GM18907 (cell line): Measurements from ENCODE around the gene SPTBN4.
"Not testable (repeated sequence)": the region's sequence is repeated elsewhere in the genome, so short reads cannot be mapped to it uniquely, and the experiment has no call there.

Experiments
- ATAC-seq: cut with Tn5 transposase; IDR thresholded peaks from one replicate; pipeline ENCODE4 v1.9.1; 2021; ENCODE audit warnings: mild to moderate bottlenecking, moderate library complexity; ENCODE audit not compliant: unreplicated experiment

The SPTBN4 gene

GRCh38 chr19:40502647-40503319, 36.0 kb downstream of the SPTBN4 start:
- no peak for ATAC-seq

DNA sequence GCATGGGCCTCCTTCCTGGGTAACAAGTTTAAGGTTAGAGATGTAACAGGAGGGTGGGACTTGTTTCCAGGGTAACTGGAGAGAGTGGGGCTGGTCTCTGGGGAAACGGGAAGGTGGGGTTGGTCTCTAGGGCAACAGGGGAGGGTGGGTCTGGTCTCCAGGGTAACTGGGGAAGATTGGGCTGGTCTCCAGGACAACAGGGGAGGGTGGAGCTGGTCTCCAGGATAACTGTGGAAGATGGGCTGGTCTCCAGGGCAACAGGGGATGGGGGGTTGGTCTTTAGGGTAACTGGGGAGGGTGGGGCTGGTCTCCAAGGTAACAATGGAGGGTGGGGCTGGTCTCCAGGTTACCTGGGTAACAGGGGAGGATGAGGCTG, 36.5 kb downstream of the SPTBN4 start:
- no peak for ATAC-seq

DNA sequence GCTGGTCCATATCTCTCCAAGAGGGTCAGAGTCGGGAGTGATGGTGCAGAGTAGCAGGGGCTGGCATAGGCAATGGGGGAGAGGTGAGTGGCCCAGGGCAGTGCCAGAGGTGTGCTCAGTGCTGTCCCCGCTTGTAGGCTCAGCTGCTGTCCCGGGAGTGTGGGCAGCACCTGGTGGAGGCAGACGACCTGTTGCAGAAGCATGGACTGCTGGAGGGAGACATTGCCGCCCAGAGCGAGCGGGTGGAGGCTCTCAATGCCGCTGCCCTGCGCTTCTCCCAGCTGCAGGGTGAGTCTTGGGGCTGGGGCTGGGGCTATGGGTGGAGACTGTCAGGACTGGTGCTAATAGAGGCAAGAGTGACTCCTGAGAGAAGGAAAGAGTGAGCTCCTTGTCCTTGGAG, 39.3 kb downstream of the SPTBN4 start:
- no peak for ATAC-seq

DNA sequence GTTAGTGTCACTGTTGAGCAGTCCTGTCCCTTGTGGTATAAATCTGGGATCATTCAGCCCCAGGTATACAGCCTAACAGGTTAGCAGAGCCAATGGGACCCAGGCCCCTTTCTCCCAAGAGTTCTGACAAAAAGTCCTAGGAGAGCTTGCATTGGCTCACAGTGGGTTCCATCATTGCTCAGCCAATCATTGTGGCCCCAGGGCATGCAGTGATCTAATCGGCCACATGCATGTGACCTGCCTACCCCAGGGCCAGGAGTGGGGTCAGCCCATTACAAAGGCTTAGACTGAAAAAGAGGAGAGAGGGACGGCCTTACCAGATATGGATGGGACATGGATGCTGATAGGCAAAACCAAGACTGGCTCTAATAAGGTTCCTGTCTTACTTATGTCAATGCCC, 41.1 kb downstream of the SPTBN4 start:
- ATAC-seq: no peak

- no peak for ATAC-seq
These were observed 42.0 kb downstream of the SPTBN4 start for GRCh38 chr19:40508739-40509260.

- no peak for ATAC-seq
These were observed 43.8 kb downstream of the SPTBN4 start for GRCh38 chr19:40510526-40511115.

DNA sequence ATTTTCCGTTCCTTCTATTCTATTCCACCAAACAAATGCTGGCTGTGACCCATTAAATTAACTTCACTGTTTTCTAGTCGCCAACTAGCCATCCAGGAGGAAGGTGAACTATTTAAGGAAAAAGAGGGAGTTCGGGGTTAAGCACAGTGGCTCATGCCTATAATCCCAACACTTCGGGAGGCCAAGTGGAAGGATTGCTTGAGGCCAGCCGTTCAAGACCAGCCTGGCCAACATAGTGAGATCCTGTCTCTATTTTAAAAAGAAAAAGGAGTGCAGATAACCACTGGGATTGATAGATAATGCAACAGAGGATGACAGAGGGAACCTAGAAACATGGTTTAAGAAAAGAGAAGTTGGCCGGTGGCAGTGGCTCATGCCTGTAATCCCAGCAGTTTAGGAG, 44.7 kb downstream of the SPTBN4 start:
- ATAC-seq: no peak

DNA sequence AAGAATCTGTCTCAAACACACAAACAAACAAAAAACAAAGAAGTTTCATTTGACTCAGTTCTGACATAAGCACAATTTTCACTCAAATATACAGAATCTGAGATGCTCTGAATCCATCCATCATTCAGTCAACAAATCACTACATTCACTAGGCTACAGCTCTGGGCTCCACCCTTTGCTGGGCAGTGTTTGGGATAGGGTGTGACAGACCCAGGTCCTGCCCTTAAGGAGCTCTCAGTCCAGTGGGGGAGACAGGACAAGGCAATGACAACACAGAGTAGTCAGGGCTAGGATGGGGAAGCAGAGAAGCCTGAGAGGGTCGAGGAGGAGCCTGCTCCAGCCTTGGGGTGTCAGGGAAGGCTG, 45.3 kb downstream of the SPTBN4 start:
- no peak for ATAC-seq

DNA sequence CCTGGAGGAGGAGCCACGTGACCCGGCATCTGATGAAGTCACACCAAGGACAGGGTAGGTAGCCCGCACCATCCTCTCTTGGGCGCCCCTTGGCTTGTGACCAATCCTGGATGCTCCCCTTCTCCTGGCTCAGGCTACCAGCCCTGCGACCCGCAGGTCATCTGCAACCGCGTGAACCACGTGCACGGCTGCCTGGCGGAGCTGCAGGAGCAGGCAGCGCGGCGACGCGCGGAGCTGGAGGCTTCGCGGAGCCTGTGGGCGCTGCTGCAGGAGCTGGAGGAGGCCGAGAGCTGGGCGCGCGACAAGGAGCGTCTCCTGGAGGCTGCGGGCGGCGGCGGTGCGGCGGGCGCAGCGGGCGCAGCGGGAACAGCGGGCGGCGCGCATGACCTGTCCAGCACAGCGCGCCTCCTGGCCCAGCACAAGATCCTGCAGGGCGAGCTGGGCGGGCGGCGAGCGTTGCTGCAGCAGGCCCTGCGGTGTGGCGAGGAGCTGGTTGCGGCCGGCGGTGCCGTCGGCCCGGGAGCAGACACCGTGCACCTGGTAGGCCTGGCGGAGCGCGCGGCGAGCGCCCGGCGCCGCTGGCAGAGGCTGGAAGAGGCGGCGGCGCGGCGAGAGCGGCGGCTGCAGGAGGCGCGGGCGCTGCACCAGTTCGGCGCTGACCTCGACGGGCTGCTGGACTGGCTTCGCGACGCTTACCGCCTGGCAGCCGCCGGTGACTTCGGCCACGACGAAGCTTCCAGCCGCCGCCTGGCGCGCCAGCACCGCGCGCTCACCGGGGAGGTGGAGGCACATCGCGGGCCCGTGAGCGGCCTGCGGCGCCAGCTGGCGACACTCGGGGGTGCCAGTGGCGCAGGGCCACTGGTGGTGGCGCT, 45.9 kb downstream of the SPTBN4 start:
- ATAC-seq: no peak

DNA sequence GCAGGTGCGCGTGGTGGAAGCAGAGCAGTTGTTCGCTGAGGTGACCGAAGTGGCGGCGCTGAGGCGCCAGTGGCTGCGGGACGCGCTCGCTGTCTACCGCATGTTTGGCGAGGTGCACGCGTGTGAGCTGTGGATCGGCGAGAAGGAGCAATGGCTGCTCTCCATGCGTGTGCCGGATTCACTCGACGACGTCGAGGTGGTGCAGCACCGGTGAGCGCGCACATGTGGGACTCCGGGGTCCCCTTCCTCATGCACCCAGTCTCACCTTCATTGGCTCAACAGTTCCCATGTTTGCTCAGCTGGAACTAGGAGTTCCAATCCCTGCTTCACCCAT, 46.5 kb downstream of the SPTBN4 start:
- no peak for ATAC-seq

GRCh38 chr19:40513741-40514315, 47.0 kb downstream of the SPTBN4 start:
- no peak for ATAC-seq

DNA sequence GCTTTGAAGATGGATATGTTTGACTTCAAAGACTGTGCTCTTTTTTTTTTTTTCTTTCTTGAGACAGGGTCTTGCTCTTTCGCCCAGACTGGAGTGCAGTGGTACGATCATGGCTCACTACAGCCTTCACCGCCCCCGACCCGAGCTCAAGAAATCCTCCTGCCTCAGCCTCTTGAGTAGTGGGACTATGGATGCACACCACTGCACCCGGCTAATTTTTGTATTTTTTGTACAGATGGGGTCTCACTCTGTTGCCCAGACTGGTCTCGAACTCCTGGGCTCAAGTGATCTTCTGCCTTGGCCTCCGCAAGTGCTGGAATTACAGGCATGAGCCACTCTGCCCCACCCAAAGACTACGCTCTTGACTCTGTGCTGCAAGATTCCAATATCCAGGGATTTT, 50.4 kb downstream of the SPTBN4 start:
- no peak for ATAC-seq

- ATAC-seq: no peak
These were observed 52.8 kb downstream of the SPTBN4 start for GRCh38 chr19:40519352-40520322.

- ATAC-seq: no peak
These were observed 54.5 kb downstream of the SPTBN4 start for GRCh38 chr19:40521276-40521675.

GRCh38 chr19:40521900-40522299, 55.1 kb downstream of the SPTBN4 start:
- ATAC-seq: not testable (repeated sequence)

GRCh38 chr19:40523322-40524047, 56.7 kb downstream of the SPTBN4 start:
- no peak for ATAC-seq

- no peak for ATAC-seq
These were observed 57.3 kb downstream of the SPTBN4 start for GRCh38 chr19:40524133-40524549.

DNA sequence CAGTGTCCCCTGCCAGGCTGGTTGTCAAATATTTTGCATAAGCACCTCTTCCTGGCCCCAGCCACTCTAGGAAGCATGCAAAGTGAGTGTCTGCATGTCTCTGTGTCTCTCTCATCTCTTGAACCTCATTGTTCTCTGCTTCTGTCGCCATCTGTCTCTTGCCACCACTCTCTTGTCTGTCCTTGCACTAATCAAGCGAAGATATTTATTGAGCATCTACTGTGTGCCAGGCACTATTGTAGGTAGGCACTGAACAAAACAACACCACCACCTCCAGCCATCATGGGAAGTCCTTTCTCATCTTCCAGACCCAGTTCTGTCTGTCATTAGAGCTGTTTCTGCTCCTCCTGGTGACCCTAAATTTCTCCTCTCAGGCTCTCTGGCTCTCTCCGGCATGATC, 57.9 kb downstream of the SPTBN4 start:
- no peak for ATAC-seq

DNA sequence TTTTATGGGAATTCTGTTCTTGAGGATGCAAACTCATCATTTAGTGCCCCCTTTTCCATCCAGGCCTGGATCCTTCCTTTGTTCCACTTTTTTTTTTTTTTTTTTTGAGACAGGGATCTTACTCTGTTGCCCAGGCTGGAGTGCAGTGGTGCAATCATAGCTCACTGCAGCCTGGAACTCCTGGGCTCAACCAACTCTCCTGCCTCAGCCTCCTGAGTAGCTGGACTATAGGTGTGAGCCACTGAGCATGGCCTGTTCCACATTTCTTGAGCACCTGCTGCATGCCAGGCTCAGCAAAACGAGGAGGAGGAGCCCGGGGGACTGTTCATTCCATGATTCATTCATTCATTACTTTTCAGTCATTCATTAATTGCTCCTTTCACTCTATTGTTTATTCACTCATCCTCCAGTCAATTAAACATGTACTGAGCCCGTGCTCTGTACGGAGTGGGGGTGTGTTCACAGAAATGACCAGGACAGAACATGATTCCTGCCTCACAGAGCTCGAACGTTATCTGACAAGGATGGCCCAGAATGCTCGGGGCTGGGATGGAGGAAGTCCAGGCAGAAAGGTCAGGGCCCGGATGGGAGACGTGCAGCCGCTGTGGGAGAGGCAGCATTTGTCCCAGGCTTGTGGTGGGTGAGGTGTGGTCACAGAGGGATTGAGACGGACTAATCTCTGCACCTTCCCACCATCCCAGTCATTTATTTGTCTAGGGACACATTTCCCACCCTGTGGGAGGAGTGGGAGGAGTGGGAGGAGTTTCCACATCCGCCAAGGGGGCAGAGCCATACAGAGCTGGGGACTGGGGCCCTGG, 58.6 kb downstream of the SPTBN4 start:
- no peak for ATAC-seq
